Measurements from ENCODE around the gene TP53BP2.
"Not testable (repeated sequence)": the region's sequence is repeated elsewhere in the genome, so short reads cannot be mapped to it uniquely, and the experiment has no call there.

Gene TP53BP2

DNA sequence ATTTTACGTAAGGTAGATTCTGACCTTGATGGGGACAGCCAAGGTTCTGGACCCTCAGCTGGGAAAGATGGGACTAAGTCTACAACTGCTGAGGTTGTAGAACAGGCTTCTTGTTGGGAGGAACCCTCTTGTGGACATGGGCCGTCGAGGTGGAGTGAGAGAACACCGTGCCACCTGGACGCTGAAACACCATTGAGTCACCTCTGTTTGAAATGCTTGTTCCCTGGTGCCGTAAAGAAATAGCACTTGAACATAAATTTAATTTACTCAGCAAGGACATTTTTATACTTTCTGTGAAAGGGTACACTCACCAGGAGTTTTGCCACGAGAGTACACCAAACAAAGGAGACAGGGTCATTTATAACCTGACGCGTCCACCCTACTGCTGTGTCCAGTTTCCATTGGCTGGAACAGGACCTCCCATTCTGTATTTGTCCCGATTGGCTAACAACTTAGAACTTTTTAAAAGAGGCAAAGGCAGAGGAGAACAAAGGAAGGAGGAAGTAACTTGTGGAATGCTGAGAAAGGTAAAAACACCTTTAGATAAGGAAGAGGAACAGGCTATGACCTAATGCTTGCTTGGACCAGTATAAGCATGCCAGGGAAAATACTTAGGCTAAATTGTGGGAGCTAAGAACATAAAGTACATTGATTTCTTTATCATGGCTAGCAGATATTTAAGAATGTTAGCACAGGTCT, 105.6 kb downstream of the TP53BP2 start:
- not testable (repeated sequence) for ATAC-seq

DNA sequence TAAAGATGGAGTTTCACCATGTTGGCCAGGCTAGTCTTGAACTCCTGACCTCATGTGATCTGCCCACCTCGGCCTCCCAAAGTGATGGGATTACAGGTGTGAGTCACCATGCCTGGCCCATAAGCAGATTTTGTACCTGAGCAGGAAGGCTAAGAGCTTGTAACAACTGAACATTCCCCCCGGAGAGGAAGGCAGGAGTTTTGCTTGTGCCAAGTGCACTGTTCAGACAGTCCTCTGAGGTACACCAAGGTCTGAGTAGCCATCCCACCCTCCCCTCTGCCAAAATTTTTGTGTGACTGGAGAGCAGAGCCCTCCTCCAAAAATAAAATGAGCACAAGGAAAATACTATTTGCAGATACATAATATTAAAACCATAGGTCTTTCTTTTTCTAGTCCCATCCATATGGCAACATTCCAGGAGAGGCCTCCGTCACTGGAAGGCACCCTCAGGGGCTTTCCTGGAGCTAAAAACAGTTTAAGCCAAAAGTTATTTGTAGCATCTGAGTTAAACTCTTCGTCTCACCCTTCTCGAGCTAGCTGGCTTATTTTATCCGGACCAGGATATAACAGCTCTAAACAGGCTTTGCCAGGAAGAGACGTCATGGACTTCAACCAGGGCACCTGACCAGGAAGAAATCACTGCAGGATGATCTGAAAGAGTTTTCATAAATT, 106.2 kb downstream of the TP53BP2 start:
- ATAC-seq, result no peak

DNA sequence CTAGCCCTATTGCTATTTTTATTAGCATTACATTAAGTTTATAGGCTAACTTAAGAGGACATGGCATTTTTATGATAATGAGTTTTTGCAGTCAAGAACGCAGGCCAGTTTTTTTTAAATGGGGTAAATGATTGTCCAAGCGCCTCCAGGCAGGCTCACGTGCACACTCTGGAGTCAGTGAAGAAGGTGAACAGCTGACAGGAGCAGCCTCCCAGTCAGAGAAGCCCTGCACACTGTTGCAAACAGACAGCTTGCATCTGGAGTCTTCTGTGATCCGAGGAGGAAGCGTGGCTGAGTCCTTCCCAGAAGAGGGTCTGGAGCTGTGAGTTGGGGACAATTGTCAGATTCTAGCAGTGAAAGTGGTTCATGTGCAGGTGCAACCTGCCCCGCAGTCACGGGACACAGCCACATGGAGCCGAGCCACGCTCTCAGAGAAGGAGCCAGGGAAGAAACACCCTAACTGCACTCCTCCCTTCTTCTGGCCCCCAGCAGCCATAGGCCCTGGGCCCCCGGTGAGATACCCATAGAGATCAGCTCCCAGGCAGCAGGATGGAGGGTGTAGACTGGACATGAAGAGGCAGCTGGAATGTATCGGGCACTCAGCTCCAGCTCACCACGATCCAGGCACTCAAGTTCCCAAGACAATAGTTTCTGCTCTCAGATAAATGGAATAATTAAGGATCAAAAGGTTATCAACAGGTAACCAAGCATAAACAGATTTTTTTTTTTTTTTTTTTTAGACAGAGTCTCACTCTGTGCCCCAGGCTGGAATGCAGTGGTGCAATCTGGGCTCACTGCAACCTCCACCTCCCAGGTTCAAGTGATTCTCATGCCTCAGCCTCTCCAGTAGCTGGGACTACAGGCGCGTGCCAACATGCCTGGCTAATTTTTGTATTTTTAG, 107.0 kb downstream of the TP53BP2 start:
- ATAC-seq, result no peak

DNA sequence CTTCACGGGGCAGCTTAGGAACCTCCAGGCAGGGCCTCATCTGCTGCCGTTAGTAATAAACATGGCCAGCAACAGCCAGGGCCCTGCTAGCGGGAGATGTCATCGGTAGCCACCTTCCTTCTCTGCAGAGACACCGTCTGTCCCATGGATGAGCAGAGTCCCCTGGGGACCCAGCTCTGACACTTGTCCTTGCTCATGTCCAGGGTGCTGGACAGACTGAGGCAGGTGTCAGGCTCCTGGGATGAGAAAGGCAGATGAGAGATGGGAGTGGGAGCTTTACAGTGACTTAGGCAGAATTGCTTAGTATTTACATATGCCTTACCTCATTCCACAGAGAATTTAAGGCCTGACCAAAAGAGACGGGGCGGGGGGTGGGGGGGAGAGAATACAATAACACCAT, 108.4 kb downstream of the TP53BP2 start:
- ATAC-seq, result no peak

DNA sequence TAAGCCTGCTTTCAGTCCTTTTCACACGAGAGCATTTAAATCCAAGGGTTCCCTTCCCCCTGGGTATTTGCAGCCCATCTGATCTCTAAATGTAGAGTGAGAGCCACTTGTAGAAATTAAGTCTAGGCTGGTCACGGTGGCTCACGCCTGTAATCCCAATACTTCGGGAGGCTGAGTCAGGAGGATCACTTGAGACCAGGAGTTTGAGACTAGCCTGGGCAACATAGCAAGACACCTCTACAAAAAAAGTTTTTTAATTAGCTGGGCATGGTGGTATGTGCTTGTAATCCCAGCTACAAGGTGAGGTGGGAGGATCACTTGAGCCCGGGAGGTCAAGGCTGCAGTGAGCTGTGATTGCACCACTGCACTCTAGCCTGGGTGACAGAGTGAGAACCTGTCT, 109.1 kb downstream of the TP53BP2 start:
- not testable (repeated sequence) for ATAC-seq

DNA sequence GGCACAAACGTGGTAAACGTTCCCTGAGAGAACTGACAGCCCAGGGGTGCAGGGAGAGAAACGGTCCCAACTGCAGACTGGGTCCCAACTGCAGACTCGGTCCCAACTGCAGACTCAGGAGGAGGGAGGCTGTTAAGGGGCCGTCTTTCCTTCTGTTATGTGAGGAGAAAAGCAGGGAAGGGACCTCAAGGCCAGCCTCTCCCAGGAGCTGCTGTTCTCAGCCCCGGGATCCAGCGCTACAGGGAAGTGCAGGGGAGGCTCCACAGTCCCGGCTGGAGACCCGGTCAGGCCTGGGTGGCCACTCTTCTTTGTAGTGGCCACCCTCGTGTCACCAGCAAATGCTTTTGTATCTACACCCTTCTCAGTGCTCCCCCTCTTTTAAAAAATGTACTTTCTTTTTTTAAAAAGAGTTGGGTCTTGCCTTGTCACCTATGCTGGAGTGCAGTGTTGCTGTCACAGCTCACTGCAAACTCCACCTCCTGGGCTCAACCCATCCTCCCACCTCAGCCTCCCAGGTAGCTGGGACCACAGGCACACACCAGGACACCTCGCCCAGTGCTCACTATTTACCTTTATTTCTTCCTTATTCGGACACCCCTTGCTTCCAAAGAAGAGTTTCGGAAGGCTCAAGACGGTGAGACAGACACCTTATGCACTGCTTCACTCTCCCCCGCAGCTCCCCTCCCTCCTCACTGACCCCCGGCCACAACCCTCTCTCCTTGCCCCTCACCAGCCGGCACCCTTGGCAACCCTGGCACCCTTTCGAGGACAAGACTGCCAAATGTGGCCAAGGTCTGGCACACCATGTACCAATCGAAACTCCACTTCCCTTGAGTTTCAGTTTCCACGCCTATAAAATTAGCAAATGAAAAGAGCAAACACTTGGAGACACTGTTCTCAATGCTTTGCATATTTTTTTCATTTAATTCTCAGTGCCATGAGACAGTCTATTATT, 111.6 kb downstream of the TP53BP2 start:
- ATAC-seq, result no peak

DNA sequence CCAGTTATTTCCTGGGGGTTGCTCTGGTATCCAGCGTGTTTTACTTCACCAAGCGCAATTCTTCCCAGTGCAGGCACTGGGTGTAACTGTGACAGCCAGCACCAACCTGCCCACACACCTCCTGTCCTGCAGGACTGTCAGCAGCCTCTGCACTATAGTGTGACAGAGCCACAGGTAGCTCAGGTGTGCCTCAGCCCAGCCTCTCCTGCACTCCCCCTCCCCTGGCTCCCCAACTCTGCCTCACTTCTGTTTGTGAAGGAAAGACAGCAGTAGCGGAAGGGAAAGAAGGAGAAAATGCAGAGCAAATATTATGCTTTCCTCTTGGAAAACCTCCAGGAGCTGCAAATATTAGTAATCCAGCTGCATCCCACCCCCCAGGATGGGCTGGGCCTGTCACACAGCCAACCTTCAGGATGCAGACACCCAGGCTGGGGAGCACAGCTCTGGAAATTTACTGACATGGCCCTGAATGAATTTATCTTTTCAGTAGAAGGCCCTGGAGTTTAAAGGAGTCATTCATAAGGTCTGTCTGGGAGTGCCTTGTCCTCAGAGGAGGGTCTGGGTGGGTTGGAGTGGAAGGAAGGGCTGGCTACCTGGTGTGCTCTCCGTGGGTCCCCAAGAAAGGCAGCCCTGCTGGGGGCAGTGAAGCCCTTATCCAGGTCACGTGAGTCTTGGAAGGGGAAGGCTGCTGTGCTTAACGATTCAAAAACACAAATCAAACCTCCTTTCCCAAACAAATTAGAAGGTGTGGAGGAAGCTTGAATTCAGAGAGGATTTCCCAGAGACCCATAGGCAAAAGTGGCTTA, 112.6 kb downstream of the TP53BP2 start:
- ATAC-seq, result no peak

DNA sequence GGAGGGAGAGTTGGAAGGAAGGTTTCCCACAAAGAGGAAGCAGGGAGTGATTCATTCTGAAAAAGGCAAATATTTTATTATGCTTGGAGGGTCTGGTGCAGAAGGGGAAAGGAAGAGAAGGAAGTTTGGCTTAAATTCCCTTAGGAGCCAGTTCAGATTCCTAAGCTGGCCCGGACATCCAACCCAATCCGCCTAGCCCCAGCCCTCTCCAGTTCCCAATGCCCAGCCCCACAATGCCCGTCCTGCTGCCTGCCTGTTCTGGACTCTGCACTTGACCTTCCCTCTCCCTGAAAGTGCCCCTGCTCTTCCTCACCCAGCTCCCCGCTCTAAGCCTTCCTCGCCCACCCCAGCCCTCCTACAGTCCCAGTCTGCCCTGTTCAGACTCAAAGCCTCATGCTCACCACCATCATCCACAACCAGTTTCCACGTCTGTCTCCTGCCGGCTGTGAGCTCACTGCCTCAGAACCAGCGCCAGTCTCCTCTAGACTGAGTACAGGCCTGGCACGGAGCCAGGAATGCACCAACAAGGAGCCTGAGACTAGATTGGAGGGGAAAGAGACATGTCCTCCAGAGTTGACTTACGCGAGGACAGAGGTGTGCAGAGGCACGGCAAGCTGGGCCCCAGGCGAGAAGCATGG, 114.5 kb downstream of the TP53BP2 start:
- no peak for ATAC-seq

DNA sequence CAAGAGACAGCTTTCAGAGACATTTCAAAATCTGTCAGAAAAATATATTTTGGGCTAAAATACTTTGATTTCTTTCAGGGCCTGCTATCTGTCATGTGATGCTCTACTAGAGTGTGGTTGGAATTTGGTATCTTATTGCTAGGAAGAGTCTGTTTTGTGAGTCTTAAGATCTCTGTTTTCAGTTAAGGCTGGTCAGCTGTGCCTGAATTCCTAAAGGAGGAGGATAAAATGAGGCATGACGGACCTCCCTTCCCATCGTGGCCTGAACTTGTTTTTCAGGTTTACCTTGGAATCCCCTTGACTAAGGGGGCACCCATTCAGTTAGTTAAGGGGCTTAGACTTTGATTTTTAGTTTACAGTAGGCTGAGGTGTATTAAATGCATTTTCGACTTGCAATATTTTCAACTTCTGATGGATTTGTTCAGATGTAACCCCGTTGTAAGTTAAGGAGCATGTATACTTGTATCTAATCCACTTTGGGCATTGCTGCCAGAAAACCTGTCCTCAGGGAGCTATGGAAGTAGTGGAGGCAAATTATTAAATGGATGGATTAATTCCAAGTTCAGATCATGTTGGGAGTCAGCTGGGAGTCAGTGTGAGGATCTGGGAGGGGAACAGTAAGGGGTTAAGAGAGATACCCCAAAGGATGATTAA, 115.1 kb downstream of the TP53BP2 start:
- ATAC-seq, result no peak

DNA sequence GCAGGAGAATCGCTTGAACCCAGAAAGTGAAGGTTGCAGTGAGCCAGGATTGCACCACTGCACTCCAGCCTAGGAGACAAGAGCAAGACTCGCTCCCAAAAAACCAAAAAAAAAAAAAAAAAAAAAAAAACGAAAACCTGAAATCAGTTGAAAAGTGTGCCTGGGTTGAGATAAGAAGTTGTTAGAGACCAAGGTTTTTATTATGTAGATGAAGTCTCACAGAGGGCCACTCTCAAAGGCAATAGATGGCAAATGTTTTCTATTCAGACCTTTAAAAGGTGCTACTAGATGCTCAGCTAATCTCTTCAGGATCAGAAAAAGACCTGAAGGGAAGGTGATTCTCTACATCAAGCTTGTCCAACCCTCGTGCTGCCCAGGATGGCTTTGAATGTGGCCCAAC, 115.8 kb downstream of the TP53BP2 start:
- no peak for ATAC-seq

Measured in activated CD4-positive, CD25-positive, alpha-beta regulatory T cell treated with anti-CD3 and anti-CD28 coated beads, Interleukin-2, amount 50 U/mL, for 24 hours (primary cell).